Measurements from ENCODE around the gene ITLN2.

ITLN2 gene

GRCh38 chr1:160987359-160988050 is 32.9 kb upstream of the ITLN2 start:
- no peak overlapping the region for H3K27ac ChIP-seq
- H3K4me3 ChIP-seq, result no peak overlapping the region
- H3K4me1 ChIP-seq, result peaks cover 0 to 7% (median 0%) of the 10 kb centered on the region in 10 experiments; a peak in 3 of 20 replicates
- H3K27me3 ChIP-seq, result peaks cover 8 to 14% (median 11%) of the 10 kb centered on the region in 11 experiments; a peak in 21 of 22 replicates
- H4K20me1 ChIP-seq, result no peaks in the 10 kb centered on the region; a peak in 1 of 22 replicates
- no peak for TF ChIP-seq Cebpa-rat (IDR thresholded peaks at IDR 0.05)
- peaks cover 5 to 23% (median 15%) of the 10 kb centered on the region in 11 experiments; a peak in 19 of 22 replicates for H3K9me3 ChIP-seq (replicated peaks in 1 of 11)
- H3K4me2 ChIP-seq, result no peak overlapping the region
- H3K36me3 ChIP-seq, result no peaks in the 10 kb centered on the region; a peak in 1 of 22 replicates
- no peak overlapping the region for H3K9ac ChIP-seq

- Histone ChIP-seq H3K9ac (no peak overlapping the region), H3K4me3 (no peak overlapping the region), H3K4me2 (no peak overlapping the region), H3K27me3 (peaks cover 26 to 32% (median 29%) of the 10 kb centered on the region in 11 experiments), H3K27ac (no peak overlapping the region), H4K20me1 (no peaks in the 10 kb centered on the region; a peak in 1 of 22 replicates), H3K4me1 (peaks cover 0 to 7% (median 0%) of the 10 kb centered on the region in 10 experiments; a peak in 3 of 20 replicates), H3K36me3 (no peaks in the 10 kb centered on the region; a peak in 1 of 22 replicates), H3K9me3 (replicated peaks in 1 of 11) (peaks cover 5 to 37% (median 29%) of the 10 kb centered on the region in 11 experiments; a peak in 19 of 22 replicates)
- TF ChIP-seq Cebpa-rat (IDR thresholded peaks at IDR 0.05), result no peak
Measured at GRCh38 chr1:160985723-160986122, 31.1 kb upstream of the ITLN2 start.

- Histone ChIP-seq H3K9me3 (replicated peaks in 1 of 11) (peaks cover 5 to 37% (median 29%) of the 10 kb centered on the region in 11 experiments; a peak in 19 of 22 replicates), H3K36me3 (no peaks in the 10 kb centered on the region; a peak in 1 of 22 replicates), H3K4me3 (no peak overlapping the region), H3K27me3 (peaks cover 30 to 41% (median 37%) of the 10 kb centered on the region in 11 experiments), H3K27ac (no peak overlapping the region), H4K20me1 (no peaks in the 10 kb centered on the region), H3K9ac (no peak overlapping the region), H3K4me2 (peak overlapping the region in 1 of 11 experiments; percentile 5; a peak in 2 of 22 replicates), H3K4me1 (0 out of 20 replicates have a peak, but pooled peaks cover 0 to 4% (median 0%) of the 10 kb centered on the region in 10 experiments)
- no peak for TF ChIP-seq Cebpa-rat (IDR thresholded peaks at IDR 0.05)
Measured at GRCh38 chr1:160981584-160982411, 27.2 kb upstream of the ITLN2 start.

- H3K27me3 ChIP-seq, result peaks cover 30 to 41% (median 37%) of the 10 kb centered on the region in 11 experiments
- TF ChIP-seq Cebpa-rat (IDR thresholded peaks at IDR 0.05), result no peak
- no peak overlapping the region for H3K4me2 ChIP-seq
- no peak overlapping the region for H3K9ac ChIP-seq
- peaks cover 5 to 34% (median 24%) of the 10 kb centered on the region in 11 experiments; a peak in 19 of 22 replicates for H3K9me3 ChIP-seq (replicated peaks in 1 of 11)
- H3K4me3 ChIP-seq, result no peak overlapping the region
- no peak overlapping the region for H3K27ac ChIP-seq
- no peaks in the 10 kb centered on the region; a peak in 1 of 22 replicates for H3K36me3 ChIP-seq
- no peaks in the 10 kb centered on the region for H4K20me1 ChIP-seq
- H3K4me1 ChIP-seq, result peaks cover 0 to 24% (median 17%) of the 10 kb centered on the region in 10 experiments; a peak in 15 of 20 replicates
Measured at GRCh38 chr1:160979286-160979685, 24.7 kb upstream of the ITLN2 start.

GRCh38 chr1:160978510-160978927 is 23.9 kb upstream of the ITLN2 start:
- Histone ChIP-seq H3K4me1 (peaks cover 0 to 30% (median 21%) of the 10 kb centered on the region in 10 experiments; a peak in 15 of 20 replicates), H3K9ac (no peak overlapping the region), H3K27ac (no peak overlapping the region), H3K27me3 (peaks cover 30 to 39% (median 36%) of the 10 kb centered on the region in 11 experiments), H3K36me3 (no peaks in the 10 kb centered on the region; a peak in 1 of 22 replicates), H4K20me1 (no peaks in the 10 kb centered on the region), H3K4me3 (no peak overlapping the region), H3K9me3 (replicated peaks in 1 of 11) (peaks cover 5 to 29% (median 23%) of the 10 kb centered on the region in 11 experiments; a peak in 19 of 22 replicates), H3K4me2 (no peak overlapping the region)
- TF ChIP-seq Cebpa-rat (IDR thresholded peaks at IDR 0.05), result no peak

GRCh38 chr1:160975026-160975425 is 20.4 kb upstream of the ITLN2 start:
- H3K9me3 ChIP-seq (replicated peaks in 1 of 11), result peaks cover 0 to 6% (median 0%) of the 10 kb centered on the region in 11 experiments; a peak in 2 of 22 replicates
- H3K36me3 ChIP-seq, result no peaks in the 10 kb centered on the region
- no peaks in the 10 kb centered on the region for H4K20me1 ChIP-seq
- peak overlapping the region in 8 of 11 experiments; percentile 29 to 76 (median 65); a peak in 16 of 22 replicates for H3K4me2 ChIP-seq
- TF ChIP-seq Cebpa-rat (IDR thresholded peaks at IDR 0.05), result no peak
- peaks cover 0 to 4% (median 1%) of the 10 kb centered on the region in 11 experiments; a peak in 15 of 22 replicates for H3K27me3 ChIP-seq
- no peak overlapping the region for H3K4me3 ChIP-seq
- H3K27ac ChIP-seq, result peak overlapping the region in 3 of 11 experiments; percentile 18 to 46 (median 35); a peak in 2 of 22 replicates
- H3K4me1 ChIP-seq, result peaks cover 7 to 53% (median 39%) of the 10 kb centered on the region in 10 experiments
- H3K9ac ChIP-seq, result no peak overlapping the region

- H3K36me3 ChIP-seq, result no peaks in the 10 kb centered on the region
- no peak overlapping the region for H3K9ac ChIP-seq
- TF ChIP-seq Cebpa-rat (IDR thresholded peaks at IDR 0.05), result peak in 1 of 11 experiments; percentile 38; a peak in 1 of 22 replicates
- no peaks in the 10 kb centered on the region for H4K20me1 ChIP-seq
- peaks cover 7 to 53% (median 39%) of the 10 kb centered on the region in 10 experiments for H3K4me1 ChIP-seq
- no peaks in the 10 kb centered on the region for H3K27me3 ChIP-seq
- H3K27ac ChIP-seq, result no peak overlapping the region
- peaks cover 0 to 6% (median 0%) of the 10 kb centered on the region in 11 experiments; a peak in 2 of 22 replicates for H3K9me3 ChIP-seq (replicated peaks in 1 of 11)
- H3K4me3 ChIP-seq, result no peak overlapping the region
- H3K4me2 ChIP-seq, result peak overlapping the region in 7 of 11 experiments; percentile 2 to 76 (median 21); a peak in 7 of 22 replicates
Measured at GRCh38 chr1:160973491-160973890, 18.9 kb upstream of the ITLN2 start.

GRCh38 chr1:160972939-160973338 is 18.3 kb upstream of the ITLN2 start:
- Histone ChIP-seq H3K9me3 (replicated peaks in 1 of 11) (peaks cover 0 to 6% (median 0%) of the 10 kb centered on the region in 11 experiments; a peak in 2 of 22 replicates), H3K27me3 (no peaks in the 10 kb centered on the region), H3K9ac (no peak overlapping the region), H3K4me2 (peak overlapping the region in 7 of 11 experiments; percentile 2 to 76 (median 21); a peak in 6 of 22 replicates), H3K36me3 (no peaks in the 10 kb centered on the region), H3K27ac (no peak overlapping the region), H4K20me1 (no peaks in the 10 kb centered on the region), H3K4me3 (no peak overlapping the region), H3K4me1 (peaks cover 7 to 53% (median 39%) of the 10 kb centered on the region in 10 experiments)
- no peak for TF ChIP-seq Cebpa-rat (IDR thresholded peaks at IDR 0.05)
